DND-41 (cell line): ENCODE data around the gene RPL29.

Experiments
- ATAC-seq: fragments of 200-7000 bp; cut with Tn5 transposase; 3 replicates; pipeline ENCODE4 v1.9.1; 2021; ENCODE audit warnings: low read depth; ENCODE audit not compliant: insufficient read depth
- DNase-seq: peaks from one replicate; pipeline ENCODE4 v3.0.0-alpha.2; 2020
- H2AFZ ChIP-seq: 2 replicates; pipeline ENCODE4 v1.6.0; 2012; ENCODE audit warnings: low read depth, low read length
- H3K27ac ChIP-seq: 2 replicates; pipeline ENCODE4 v1.5.1; 2012; ENCODE audit warnings: low read length, inconsistent platforms
- H3K27me3 ChIP-seq: fragments of 200-600 bp; sonication (generic); 2 replicates; pipeline ENCODE4 v1.6.0; 2012; ENCODE audit warnings: low read length, mild to moderate bottlenecking, inconsistent platforms; ENCODE audit not compliant: insufficient read depth, poor library complexity
- H3K36me3 ChIP-seq: 2 replicates; pipeline ENCODE4 v1.5.1; 2012; ENCODE audit warnings: low read length, inconsistent platforms; ENCODE audit not compliant: insufficient read depth
- H3K4me1 ChIP-seq: 2 replicates; pipeline ENCODE4 v1.5.1; 2012; ENCODE audit warnings: mild to moderate bottlenecking, low read length; ENCODE audit not compliant: insufficient read depth
- H3K4me2 ChIP-seq: 2 replicates; pipeline ENCODE4 v1.6.0; 2012; ENCODE audit warnings: mild to moderate bottlenecking, moderate library complexity, low read length, inconsistent platforms; ENCODE audit not compliant: insufficient read depth
- H3K4me3 ChIP-seq, 2 experiments: fragments of 200-600 bp in 1 of 2; shearing (Covaris generic) in 1 of 2; 2 replicates each; pipeline ENCODE4 v1.5.1; 2012 to 2016; ENCODE audit warnings: inconsistent platforms in 2 of 2, low read length in 2 of 2, mild to moderate bottlenecking in 2 of 2, low read depth in 1 of 2, moderate library complexity in 1 of 2
- H3K79me2 ChIP-seq: 2 replicates; pipeline ENCODE4 v1.6.0; 2012; ENCODE audit warnings: low read length, inconsistent platforms; ENCODE audit not compliant: insufficient read depth
- H3K9ac ChIP-seq: 2 replicates; pipeline ENCODE4 v1.6.0; 2012; ENCODE audit warnings: low read depth, mild to moderate bottlenecking, inconsistent platforms, low read length, moderate library complexity
- H3K9me3 ChIP-seq: 2 replicates; pipeline ENCODE4 v1.5.1; 2012; ENCODE audit warnings: low read length, moderate library complexity, mild to moderate bottlenecking, inconsistent platforms; ENCODE audit not compliant: insufficient read depth, severe bottlenecking
- H4K20me1 ChIP-seq: 2 replicates; pipeline ENCODE4 v1.6.0; 2012; ENCODE audit warnings: low read length; ENCODE audit not compliant: insufficient read depth
- EZH2 ChIP-seq: IDR thresholded peaks from 3 replicates; pipeline ENCODE4 v1.6.1; 2012; ENCODE audit warnings: borderline replicate concordance, low read depth, mild to moderate bottlenecking, moderate library complexity, low read length, inconsistent platforms; ENCODE audit not compliant: severe bottlenecking
- TF ChIP-seq, protein P1 (sequence below): IDR thresholded peaks from 2 replicates; pipeline ENCODE4 v1.5.1; 2012; ENCODE audit warnings: borderline replicate concordance, low read length, moderate library complexity, mild to moderate bottlenecking; ENCODE audit not compliant: poor library complexity, severe bottlenecking; ENCODE audit errors: extremely low read depth

Gene RPL29

DNA sequence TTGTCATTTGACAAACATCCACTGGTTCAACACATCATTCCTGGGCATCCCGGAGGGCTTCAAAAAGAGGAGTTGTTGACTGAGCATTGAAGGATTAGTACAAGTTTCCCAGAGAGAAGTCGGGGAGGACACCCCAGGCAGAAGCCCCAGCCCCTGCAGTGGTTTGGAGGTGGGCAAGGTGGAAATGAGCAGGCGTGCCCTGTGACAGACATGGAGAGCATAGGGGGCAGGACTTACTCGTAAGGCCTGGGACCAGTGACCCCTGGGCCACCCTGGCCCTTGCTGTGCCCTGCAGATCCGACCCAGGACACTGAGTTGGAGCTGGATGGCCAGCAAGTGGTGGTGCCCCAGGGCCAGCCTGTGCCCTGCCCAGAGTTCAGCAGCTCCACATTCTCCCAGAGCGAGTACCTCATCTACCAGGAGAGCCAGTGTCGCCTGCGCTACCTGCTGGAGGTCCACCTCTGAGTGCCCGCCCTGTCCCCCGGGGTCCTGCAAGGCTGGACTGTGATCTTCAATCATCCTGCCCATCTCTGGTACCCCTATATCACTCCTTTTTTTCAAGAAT, 47.6 kb downstream of the RPL29 start:
- peaks cover 6% of the 10 kb centered on the region for H3K4me1 ChIP-seq
- H4K20me1 ChIP-seq: no peaks in the 10 kb centered on the region; the same call in 1 of the 2 replicates
- no peaks in the 10 kb centered on the region for H3K27me3 ChIP-seq
- no peak overlapping the region for H2AFZ ChIP-seq
- no peak overlapping the region for H3K4me2 ChIP-seq
- H3K27ac ChIP-seq: no peak overlapping the region
- ATAC-seq (no peak), DNase-seq (no peak)
- H3K36me3 ChIP-seq: no peaks in the 10 kb centered on the region; the same call in 1 of the 2 replicates
- TF ChIP-seq, protein P1, sequence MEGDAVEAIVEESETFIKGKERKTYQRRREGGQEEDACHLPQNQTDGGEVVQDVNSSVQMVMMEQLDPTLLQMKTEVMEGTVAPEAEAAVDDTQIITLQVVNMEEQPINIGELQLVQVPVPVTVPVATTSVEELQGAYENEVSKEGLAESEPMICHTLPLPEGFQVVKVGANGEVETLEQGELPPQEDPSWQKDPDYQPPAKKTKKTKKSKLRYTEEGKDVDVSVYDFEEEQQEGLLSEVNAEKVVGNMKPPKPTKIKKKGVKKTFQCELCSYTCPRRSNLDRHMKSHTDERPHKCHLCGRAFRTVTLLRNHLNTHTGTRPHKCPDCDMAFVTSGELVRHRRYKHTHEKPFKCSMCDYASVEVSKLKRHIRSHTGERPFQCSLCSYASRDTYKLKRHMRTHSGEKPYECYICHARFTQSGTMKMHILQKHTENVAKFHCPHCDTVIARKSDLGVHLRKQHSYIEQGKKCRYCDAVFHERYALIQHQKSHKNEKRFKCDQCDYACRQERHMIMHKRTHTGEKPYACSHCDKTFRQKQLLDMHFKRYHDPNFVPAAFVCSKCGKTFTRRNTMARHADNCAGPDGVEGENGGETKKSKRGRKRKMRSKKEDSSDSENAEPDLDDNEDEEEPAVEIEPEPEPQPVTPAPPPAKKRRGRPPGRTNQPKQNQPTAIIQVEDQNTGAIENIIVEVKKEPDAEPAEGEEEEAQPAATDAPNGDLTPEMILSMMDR: no peak
- no peak for TF ChIP-seq EZH2
- no peaks in the 10 kb centered on the region for H3K9me3 ChIP-seq
- no peak overlapping the region for H3K9ac ChIP-seq
- H3K79me2 ChIP-seq: no peaks in the 10 kb centered on the region
- no peak overlapping the region for H3K4me3 ChIP-seq

DNA sequence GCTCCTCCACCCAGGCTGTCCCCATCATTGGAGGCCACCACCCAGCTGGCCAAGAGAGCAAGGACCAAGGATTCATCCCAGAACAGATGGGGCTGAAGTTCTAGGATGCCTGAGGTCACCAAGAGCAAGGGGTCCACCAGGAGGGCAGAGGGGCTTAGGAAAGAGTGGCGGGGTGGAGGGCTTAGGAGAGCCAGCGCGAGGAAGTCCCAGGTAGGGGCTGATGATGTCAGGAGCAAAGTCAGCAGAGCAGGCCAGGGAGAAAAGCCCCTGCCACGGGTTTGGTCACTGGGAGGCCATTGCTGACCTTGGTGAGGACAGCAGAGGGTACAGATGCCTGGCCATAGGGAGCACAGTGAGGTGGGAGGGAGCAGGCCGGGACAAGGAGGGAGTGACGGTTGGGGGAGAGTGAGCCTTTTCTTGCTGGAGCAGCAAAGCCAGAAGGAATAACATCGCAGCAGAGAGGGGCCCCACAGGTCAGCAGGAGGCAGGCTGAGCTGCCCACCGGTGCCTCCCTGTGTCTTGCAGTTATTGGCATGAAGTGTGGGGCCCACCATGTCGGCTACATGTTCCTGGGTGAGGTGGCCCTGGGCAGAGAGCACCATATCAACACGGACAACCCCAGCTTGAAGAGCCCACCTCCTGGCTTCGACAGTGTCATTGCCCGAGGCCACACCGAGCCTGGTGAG, 48.3 kb downstream of the RPL29 start:
- no peak for ATAC-seq

DNA sequence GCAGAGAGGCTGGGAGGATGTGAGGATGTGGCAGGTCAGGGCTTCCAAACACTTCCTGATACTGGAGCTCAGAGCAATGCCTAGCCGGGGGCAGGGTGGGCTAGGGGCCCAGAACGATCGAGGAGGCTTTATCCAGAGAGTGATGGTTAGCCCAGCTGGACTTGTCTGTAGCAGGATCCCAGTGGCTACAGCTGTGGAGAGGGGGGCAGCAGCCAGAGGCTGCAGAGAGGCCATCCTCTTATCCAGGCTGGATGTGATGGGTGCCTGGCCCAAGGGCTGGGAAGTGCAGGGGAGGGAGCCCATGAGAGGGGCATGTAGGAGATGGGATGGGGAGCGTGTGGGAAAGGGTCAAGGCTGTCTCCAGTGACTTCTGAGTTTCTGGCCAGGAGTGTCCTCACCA, 48.9 kb downstream of the RPL29 start:
- H3K9ac ChIP-seq: no peak overlapping the region
- no peaks in the 10 kb centered on the region; the same call in 1 of the 2 replicates for H4K20me1 ChIP-seq
- no peak overlapping the region for H3K4me3 ChIP-seq
- no peaks in the 10 kb centered on the region; the same call in 1 of the 2 replicates for H3K36me3 ChIP-seq
- H3K27ac ChIP-seq: no peak overlapping the region
- H2AFZ ChIP-seq: no peak overlapping the region
- peaks cover 15% of the 10 kb centered on the region for H3K4me1 ChIP-seq
- H3K27me3 ChIP-seq: no peaks in the 10 kb centered on the region
- no peak overlapping the region for H3K4me2 ChIP-seq
- DNase-seq: no peak
- ATAC-seq: no peak
- TF ChIP-seq, protein P1: no peak
- no peak for TF ChIP-seq EZH2
- H3K79me2 ChIP-seq: peaks cover 4% of the 10 kb centered on the region
- H3K9me3 ChIP-seq: no peaks in the 10 kb centered on the region

More for the DNA sequence above, 48.3 kb downstream of the RPL29 start:
- no peaks in the 10 kb centered on the region for H3K27me3 ChIP-seq
- H4K20me1 ChIP-seq: no peaks in the 10 kb centered on the region; the same call in 1 of the 2 replicates
- H3K27ac ChIP-seq: no peak overlapping the region
- H2AFZ ChIP-seq: no peak overlapping the region
- no peaks in the 10 kb centered on the region; the same call in 1 of the 2 replicates for H3K36me3 ChIP-seq
- H3K4me3 ChIP-seq: no peak overlapping the region
- TF ChIP-seq, protein P1: no peak
- H3K4me2 ChIP-seq: no peak overlapping the region
- H3K4me1 ChIP-seq: peaks cover 13% of the 10 kb centered on the region
- H3K9ac ChIP-seq: no peak overlapping the region
- DNase-seq: no peak
- peaks cover 3% of the 10 kb centered on the region for H3K79me2 ChIP-seq
- H3K9me3 ChIP-seq: no peaks in the 10 kb centered on the region
